Measurements from ENCODE around the gene CTAG1A.
"Not testable (repeated sequence)": the region's sequence is repeated elsewhere in the genome, so short reads cannot be mapped to it uniquely, and the experiment has no call there.

Gene CTAG1A

DNA sequence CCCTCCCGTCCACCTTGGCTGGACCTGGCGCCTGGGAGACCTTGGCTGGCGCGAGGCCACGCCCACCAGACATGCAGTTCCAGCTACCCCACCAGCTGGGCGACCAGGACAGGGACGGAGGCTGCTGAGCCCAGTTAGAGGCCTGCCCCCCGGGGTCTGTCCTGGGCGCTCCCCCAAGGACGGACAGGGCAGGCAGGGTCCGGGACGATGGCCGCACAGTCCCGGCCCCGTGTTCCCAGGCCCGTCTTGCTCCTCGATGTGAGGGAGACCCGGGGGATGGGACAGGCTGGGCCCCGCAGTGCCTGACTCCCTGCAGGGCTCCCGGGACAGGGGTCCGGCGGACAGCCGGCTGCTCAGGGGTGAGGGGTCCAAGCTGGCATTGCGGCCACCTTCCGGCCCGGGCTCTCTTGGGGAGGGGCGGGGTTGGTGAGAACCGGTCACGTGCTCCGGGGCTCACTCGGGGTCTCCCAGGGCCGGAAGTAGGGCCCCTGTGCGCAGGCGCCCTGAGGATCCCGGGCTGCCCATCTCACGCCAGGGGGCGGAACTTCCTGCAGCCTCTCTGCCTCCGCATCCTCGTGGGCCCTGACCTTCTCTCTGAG, at the start of gene CTAG1A:
Gene CTAG1A (plus strand): TSS at position 549 of the 599 bp plus-strand sequence. CDS start 74 bp downstream, outside the sequence.
- CTCF ChIA-PET; DNase-seq (ENCODE audit: low spot score); POLR2A ChIA-PET (ENCODE audit: low non-redundant PET); H3K27ac ChIP-seq: not testable (repeated sequence)

DNA sequence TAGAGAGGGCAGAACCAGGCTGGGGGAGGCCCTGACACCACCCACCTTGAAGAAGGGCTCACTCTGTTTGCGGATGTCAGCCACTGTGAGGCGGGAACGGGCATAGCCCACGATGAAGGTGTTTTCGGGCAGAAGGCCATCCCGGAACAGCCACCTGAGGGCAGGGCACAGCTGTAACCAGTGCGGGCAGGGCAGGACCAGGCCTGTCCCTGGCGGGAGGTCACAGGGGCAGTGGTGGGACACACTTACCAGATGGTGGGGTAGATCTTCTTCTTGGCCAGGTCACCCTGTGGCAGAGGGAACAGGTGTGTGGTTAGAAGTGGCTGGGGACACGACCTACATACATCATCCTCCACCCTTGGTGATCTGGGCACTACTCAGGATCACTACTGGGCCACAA, 49.0 kb upstream of the CTAG1A start:
- DNase-seq (ENCODE audit: low spot score) = no peak
- ChIA-PET POLR2A (ENCODE audit: low non-redundant PET) (no interaction called here), CTCF (interaction anchor here (0.6 to 2.5 kb wide), 2 partner anchors 93 to 162 kb away, joined by 6 to 11 read pairs; partner anchors contain the start of gene FLNA)
- H3K27ac ChIP-seq = peak overlapping the region; percentile 43
- TF ChIP-seq, protein P1, sequence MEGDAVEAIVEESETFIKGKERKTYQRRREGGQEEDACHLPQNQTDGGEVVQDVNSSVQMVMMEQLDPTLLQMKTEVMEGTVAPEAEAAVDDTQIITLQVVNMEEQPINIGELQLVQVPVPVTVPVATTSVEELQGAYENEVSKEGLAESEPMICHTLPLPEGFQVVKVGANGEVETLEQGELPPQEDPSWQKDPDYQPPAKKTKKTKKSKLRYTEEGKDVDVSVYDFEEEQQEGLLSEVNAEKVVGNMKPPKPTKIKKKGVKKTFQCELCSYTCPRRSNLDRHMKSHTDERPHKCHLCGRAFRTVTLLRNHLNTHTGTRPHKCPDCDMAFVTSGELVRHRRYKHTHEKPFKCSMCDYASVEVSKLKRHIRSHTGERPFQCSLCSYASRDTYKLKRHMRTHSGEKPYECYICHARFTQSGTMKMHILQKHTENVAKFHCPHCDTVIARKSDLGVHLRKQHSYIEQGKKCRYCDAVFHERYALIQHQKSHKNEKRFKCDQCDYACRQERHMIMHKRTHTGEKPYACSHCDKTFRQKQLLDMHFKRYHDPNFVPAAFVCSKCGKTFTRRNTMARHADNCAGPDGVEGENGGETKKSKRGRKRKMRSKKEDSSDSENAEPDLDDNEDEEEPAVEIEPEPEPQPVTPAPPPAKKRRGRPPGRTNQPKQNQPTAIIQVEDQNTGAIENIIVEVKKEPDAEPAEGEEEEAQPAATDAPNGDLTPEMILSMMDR (conservative IDR thresholded peaks at IDR 0.05; ENCODE audit: low read depth) = no peak

DNA sequence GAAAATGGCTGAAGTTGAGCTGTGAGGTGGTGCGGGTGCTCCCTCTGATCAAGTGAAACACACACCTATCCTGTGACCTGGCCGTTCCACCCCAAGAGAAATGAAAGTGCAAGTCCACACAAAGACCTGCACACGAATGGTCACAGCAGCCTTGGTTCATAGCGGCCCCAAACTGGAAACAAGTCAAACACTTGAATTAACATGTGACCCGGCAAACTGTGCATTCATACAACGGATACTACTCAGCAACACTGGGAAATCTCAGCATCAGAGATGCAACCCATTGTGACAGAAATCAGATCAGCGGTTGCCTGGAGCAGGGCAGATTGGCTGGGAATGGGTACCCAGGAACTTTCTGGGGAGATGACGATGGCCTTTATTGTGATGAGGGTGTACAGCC, 45.9 kb upstream of the CTAG1A start:
- no peak for DNase-seq (ENCODE audit: low spot score)
- ChIA-PET CTCF (no interaction called here), POLR2A (ENCODE audit: low non-redundant PET) (no interaction called here)
- TF ChIP-seq, protein P1 (conservative IDR thresholded peaks at IDR 0.05; ENCODE audit: low read depth) = no peak
- peak overlapping the region; percentile 96; the same call in 1 of the 2 replicates for H3K27ac ChIP-seq

DNA sequence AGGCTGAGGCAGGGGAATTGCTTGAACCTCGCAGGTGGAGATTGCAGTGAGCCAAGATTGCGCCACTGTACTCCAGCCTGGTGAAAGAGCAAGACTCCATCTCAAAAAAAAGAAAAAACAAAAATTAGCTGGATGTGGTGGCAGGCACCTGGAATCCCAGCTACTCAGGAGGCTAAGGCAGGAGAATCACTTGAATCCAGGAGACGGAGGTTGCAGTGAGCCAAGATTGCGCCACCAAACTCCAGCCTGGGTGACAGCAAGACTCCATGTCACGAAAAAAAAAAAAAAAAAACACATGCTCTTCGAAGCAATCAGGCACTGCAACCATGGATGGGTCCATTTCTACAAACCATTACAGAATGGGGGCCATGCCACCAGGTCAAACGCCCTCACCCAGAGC, 44.6 kb upstream of the CTAG1A start:
- peak overlapping the region; percentile 96 for H3K27ac ChIP-seq
- POLR2A ChIA-PET (ENCODE audit: low non-redundant PET); DNase-seq (ENCODE audit: low spot score): not testable (repeated sequence)
- CTCF ChIA-PET = interaction anchor here (1.3 to 3.1 kb wide), 2 partner anchors 13 to 167 kb away, joined by 3 to 12 read pairs; no protein-coding TSS in a partner anchor

DNA sequence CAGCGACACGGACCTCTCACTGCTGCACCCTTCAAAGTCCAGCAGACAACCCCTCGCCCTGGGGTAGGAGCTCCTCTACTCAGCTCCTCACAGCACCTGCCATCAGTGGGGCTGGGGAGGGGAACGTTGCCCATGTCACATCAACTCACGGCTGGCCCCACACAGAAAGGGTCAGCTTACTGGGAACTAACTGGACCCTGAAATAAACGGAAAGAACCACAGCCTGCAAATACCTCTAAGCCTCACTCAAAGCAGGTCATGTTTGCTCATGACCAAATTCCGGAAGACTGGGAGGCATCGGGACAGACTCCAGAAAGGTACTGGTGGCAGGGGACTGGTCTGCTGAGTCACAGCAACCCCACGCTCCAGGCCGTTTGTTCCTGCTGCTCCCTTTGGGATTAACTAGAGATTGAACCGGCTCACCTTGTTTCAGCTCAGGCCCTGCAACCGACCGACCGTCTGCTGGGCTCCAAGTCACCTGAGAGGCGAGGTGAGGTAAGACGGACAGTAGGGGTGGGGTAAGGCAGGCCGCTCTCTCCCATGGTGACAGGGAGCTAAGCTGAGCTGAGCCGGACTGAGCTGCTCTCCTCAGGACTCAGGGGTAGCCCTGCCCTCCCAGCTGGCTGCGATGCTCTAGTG, 43.9 kb upstream of the CTAG1A start:
- ChIA-PET POLR2A (ENCODE audit: low non-redundant PET) (no interaction called here), CTCF (interaction anchor here (1.3 to 3.1 kb wide), 2 partner anchors 14 to 168 kb away, joined by 3 to 12 read pairs; no protein-coding TSS in a partner anchor)

DNA sequence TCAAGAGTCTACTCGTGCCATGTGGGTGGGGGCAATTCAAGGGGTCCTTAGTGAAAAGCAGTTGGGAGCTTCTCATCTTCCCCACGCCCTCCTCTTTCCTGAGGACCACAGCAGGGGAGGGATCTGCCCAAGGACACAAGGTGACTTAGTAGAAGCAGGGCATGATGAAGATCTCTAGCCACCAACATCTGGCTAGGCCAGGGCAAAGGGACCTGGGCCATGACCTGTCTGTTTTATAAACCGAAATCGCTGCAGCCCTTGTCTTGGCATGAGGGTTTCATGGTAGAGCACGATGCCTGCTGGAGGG, 43.4 kb upstream of the CTAG1A start:
- TF ChIP-seq, protein P1 (conservative IDR thresholded peaks at IDR 0.05; ENCODE audit: low read depth) = no peak
- POLR2A ChIA-PET (ENCODE audit: low non-redundant PET) = no interaction called here
- no peak for DNase-seq (ENCODE audit: low spot score)
- CTCF ChIA-PET = interaction anchor here (1.1 to 3.1 kb wide), 3 partner anchors 15 to 168 kb away, joined by 3 to 12 read pairs (median 3); no protein-coding TSS in a partner anchor
- H3K27ac ChIP-seq = peak overlapping the region; percentile 96

More for the DNA sequence above, 43.9 kb upstream of the CTAG1A start:
- H3K27ac ChIP-seq = peak overlapping the region; percentile 96
- TF ChIP-seq, protein P1 (conservative IDR thresholded peaks at IDR 0.05; ENCODE audit: low read depth) = no peak
- peak; percentile 30 for DNase-seq (ENCODE audit: low spot score)

DNA sequence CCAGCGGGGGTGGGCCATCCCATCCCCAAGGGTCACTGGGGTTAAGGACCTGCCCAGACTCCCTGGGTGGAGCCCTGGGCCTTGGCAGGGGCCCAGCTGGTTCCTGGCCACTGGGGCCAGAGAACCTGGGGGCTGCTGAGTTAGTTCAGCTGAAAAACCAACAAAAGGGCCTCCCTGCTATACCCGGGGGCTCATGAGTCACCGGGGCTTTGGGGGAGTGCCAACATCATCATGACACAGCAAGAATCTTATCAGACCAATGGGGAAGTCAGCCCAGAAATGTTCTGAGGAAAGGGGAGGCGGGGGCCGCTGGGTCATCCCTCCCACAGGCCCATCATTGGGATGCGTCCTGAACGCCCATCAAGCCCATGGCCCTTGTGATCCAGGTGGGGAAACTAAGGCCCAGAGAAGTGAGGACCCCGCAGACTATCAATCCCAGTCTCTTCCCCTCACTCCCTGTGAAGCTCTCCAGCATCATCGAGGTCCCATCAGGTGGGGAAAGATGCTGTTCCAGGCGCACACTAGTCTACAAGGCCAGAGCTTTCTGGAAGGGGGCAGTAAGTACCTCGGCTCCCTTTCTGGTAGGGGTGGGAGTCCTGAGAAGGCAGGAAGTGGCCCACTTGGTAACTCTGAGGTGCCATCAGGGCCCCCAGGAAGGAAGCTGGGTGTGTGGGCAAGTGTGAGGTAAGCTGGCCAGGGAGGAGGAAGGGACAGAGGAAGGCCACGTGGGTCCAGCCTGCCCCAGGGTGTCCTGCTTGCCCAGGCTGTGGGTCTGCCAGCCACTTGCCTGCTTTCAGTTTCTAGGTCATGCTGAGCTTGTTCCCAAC, 42.8 kb upstream of the CTAG1A start:
- DNase-seq (ENCODE audit: low spot score) = peak; percentile 71
- ChIA-PET POLR2A (ENCODE audit: low non-redundant PET) (no interaction called here), CTCF (interaction anchor here (1.1 to 3.1 kb wide), 2 partner anchors 103 to 169 kb away, joined by 3 to 12 read pairs; no protein-coding TSS in a partner anchor)
- TF ChIP-seq, protein P1 (conservative IDR thresholded peaks at IDR 0.05; ENCODE audit: low read depth) = no peak
- peak overlapping the region; percentile 96 for H3K27ac ChIP-seq
